HEK293T (cell line): ENCODE measurements around the gene PTPRD.

Source experiments
- FOXM1 ChIP-seq: fragments of 450-650 bp; IDR thresholded peaks from 2 replicates; pipeline ENCODE4 v1.6.1; 2017; ENCODE audit warnings: mild to moderate bottlenecking, borderline replicate concordance
- NFRKB ChIP-seq: fragments of 450-650 bp; IDR thresholded peaks from 2 replicates; pipeline ENCODE4 v1.6.1; 2016; ENCODE audit warnings: mild to moderate bottlenecking, moderate library complexity

GRCh38 chr9:8694983-8695588 is 1917.7 kb downstream of the PTPRD start:
- TF ChIP-seq FOXM1 = no peak
- no peak for TF ChIP-seq NFRKB
